Inferior parietal cortex (tissue), 1 donor: ENCODE measurements around the gene NSF.
"Not testable (repeated sequence)": the region's sequence is repeated elsewhere in the genome, so short reads cannot be mapped to it uniquely, and the experiment has no call there.

ENCODE experiments used
- DNase-seq: peaks from one replicate; pipeline ENCODE4 v3.0.0-alpha.2; 2016; ENCODE audit errors: extremely low spot score

NSF gene

DNA sequence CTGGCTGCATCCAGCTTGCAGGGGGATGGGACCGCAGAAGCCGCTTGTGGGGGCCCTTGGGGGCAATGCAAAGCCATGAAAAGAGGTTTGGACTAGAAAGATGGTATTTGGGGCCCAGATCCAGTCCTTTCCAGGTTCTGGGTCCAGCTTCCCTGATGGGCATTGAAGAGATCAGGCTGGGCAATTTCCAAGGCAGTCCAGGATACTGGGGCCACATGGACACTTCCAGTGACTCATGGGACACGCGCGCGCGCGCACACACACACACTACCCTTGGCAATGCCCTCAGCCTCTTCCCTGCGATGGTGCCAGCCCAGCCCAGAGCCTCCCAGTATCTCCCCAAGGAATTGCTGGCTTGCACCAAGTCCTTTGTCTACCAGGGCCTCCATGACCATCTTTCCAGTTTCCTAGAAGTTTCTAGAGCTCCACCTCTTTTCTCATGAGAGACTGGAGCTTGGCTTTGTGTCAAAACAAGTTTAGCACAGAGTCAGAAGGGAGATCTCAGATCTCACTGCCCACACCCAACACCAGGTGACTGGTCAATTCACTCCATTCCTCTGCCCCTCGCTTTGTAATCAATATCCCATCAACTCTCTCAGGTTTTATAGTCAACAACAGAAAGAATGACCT lies 183.8 kb downstream of the NSF start:
- no peak for DNase-seq

DNA sequence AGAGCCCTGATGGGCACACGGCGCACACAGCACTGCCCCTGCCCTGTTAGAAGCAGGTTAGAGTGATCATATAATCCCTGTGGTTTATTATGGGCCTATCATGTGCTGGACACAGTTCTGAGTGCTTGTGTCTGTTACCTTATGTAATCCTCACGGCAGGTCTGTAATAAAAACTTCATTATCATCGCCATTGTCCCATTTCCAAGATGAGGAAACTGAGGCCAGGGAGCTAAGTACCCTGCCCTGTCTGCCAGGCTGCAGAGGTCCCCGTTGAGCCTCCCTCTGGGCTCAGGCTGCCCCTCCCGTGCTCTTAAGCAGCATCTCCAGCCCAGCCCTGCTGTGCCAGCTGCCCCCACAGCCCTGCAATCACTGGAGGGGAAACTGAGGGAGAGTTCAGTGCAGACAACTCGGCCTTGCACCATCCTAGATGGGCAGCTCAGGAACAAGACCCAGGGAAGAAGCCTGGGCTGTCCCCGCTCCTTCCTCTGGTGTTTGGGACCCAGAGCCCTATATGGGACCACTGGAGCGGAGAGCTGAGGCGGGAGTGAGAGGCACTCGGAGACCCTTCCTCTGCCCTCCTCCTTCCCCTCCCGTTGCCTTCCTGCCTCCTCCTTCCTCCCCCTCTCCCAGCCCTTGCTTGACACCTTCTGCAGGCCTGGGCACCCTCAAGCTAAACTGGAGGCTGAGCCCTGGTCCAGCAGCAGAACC lies 186.0 kb downstream of the NSF start:
- no peak for DNase-seq

DNA sequence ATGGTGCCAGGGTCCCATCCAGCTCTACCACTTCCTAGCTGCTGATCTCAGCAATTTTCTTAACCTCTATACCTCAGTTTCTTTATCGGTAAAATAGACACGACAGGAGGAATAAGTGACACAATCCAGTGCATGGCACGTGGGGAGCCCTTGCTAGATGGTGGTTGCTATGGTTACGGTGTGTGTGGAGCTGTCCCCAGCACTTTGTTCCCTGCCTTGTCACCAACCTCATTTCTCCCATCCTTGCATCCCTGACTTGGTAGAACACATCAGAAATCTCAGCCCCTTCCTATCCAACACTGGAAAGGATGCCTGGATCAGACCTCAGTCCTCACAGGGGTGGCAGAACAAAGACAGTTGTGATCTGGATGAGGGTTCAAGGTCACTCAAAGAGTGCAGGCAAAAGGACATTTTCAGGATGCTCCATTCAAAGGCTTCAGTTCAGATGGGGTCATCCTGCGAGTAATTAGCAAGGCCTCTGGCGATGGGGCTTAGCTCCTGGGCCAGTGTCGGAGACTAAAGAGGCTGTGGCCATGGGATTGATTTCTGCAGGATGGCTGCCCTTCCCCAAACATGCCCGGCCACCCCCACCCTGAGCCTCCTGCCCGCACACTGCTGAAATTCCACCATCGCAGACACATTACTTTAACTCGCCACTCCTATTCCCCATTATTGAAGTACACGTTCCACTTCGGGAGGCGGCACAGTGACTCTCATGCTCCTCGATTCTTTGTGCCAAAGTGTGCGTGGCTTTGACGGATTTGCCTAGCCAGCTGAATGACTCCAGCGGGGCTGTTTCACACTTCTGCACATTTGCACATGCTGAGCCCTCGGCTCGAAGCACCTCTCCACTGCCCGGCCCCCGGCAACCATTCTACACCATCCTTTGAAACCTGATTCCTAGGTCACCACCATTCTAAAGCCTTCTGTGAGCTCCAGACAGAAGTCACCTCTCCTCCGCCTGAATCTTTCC lies 187.8 kb downstream of the NSF start:
- peak; percentile 34 for DNase-seq

DNA sequence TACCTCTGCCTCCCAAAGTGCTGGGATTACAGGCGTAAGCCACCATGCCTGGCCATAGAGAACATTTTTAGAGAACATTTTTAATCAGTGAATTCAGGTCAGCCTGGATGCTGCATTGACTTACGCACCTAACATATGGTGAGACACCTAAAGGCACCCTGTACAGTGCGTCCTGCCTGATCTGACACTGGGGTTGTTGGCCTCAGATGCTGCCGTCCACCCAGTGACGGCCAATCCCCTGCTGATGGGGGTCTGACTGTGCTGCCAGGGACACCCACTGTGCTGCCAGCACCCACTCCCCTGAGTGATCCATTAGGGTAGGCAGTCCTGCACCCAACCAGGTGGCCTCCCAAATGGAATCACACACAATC lies 189.5 kb downstream of the NSF start:
- DNase-seq: no peak

DNA sequence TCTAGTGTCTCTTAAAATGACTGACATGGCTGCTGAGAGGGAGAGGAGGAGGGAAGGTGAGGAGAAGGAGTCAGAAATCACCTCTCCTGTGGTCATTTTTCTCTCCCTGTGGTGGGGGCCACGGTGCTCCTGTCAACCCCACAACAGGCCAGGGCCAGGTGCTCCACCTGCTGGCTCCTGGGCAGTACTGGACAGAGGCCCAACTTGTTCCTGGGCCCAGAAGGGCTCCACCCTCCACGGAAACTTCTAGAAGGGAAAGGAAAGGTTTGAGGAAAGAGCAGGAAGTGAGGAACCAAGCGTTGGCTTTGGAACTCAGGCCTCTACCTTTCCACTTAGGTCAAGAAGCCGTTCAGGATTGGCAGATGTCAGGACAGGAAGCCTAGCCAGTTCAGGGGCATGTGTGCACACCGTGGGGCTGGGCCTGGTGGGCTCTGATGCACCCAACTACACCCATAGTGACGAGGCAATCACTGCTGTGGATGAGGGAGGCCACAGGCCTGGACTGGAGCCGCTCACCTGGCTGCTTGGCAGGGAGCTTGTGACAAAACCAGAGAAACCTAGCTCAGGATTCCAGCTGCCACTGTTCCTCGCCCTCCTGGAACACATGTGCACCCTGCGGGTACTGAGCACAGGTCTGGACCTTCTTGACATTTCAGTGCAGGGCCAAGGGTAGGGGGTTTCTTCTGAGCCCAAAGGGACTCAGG lies 191.9 kb downstream of the NSF start:
- no peak for DNase-seq

DNA sequence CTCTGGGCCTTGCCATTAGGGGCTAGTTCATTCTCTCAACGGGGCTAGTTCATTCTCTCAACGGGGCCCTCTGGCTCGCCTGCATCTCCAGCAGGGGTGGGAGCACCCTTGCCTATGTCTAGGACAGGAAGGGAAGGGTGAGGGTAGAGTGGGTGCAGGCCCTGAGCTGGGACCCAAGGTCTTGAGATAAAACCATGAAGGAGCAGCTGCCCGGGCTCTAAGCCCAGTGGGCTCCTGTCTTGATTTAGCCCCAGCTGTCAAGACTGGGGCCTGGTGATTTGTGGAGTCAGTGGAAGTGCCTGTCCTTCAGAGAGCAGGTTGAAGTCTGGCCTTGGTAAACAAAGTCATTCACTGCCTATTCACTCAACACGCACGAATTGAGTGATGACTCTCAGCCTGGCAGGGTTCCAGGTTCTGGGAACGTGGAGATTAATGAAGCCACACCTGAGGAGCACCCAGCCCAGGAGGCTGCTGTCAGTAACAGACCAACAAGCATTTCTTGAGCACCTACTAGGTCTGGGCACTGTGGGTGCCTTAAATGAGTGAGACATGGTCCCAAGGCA lies 192.6 kb downstream of the NSF start:
- no peak for DNase-seq

DNA sequence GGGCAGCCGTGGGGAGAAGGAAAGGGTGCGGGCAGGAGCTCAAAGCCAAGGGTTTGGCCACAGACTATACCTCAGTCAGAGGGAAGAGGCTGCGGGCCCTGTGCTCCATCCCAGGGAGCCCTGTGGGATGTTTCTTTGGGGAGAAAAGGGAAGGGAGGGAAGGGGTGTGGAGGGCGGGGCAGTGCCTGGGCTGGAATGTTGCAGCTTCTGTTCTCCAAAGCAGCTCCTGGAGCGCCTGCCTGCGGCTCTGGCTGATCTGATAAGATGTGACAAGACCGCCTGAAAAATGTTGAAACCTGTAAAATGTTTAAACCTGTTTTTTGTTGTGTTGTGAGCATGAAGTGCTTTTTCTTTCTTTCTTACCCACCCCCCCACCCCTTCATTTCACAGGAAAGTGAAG lies 195.2 kb downstream of the NSF start:
- DNase-seq: no peak

DNA sequence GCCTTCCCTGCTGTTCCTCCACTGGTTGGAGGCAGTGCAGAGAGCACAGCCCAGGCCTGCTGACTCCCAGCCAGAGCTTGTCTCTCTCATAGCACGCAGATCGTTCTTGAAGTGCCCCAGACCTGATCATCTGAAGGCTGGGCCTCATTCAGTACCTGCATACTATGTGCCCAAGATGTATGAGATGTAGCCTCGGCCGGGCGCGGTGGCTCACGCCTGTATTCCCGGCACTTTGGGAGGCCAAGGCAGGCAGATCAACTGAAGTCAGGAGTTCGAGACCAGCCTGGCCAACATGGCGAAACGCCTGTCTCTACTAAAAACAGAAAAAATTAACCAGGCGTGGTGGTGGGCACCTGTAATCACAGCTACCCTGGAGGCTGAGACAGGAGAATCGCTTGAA lies 197.0 kb downstream of the NSF start:
- DNase-seq: no peak

DNA sequence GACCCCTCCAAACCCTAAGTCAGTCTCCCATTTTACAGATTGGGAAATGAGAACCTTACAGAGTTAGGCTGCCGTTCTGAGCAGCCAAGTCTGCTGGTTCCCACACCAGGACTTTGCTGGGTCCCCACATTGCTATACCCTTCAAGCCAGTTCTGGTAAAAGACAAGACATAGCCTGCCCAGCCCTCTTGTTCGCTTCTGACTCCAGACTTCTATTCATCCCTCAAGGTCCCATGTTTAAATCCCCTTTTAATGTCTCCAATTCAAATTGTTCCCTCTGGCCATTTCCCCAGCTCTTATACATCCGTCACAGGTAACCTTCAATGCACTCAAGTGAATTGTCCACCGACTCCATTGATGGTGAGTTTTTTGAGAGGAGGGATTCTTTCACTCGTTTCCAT lies 197.8 kb downstream of the NSF start:
- no peak for DNase-seq

DNA sequence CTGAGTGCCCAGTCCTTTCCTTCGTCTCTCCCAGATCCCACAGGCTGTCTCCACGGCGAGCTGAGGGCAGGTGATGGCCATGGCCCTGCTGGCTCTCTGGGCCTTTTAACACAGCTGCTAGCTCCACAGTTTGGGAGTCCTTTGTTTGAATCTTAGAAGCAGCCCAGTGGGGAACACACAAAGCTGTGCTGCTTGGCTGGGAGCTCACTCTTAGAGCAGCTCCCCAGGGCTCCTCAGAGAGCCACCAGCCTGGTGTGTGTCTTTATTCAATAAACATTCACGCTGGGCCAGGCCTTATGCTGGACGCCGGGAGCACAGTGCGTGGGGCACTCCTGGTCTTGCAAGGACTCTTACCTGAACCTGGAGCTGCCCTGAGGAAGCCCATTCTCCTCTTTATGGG lies 198.3 kb downstream of the NSF start:
- DNase-seq: no peak

DNA sequence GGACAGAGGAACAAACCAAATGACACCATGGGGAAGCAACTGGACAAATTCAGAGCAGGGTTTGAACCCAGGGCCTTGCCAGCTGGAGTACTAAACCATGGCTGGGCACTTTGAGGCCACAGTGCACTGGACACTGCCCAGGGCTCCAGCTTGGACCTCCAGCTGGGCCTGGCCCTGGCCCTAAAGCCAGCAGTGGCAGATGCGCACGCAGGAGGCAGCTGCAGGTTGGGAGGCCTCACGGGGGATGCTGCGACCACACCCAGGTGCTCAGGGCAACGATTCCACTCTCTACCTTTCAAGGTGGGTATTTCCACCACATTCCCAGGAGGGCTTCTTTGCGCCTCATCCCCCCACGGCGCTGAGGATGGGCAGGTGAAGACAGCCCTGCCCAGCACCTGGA lies 199.1 kb downstream of the NSF start:
- DNase-seq: no peak

DNA sequence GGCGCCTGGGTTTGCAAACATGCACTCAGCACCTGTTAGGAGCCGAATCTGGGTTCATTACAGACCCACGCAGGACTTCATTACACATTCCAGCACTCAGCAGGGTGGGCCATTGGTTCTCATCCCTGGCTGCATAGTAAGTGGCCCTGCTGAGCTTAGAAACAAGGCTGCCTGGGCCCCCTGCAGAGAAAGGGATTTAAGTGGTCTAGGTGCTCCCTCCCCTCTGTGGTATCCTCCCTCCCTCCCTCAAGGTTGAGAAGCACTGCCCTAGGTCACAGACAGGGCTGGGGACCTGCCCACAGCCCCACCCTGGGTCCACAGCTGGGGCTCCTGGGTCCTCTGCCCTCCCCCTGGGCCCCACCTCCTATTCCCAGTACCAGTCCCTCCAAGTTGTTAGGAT lies 199.7 kb downstream of the NSF start:
- DNase-seq: no peak

DNA sequence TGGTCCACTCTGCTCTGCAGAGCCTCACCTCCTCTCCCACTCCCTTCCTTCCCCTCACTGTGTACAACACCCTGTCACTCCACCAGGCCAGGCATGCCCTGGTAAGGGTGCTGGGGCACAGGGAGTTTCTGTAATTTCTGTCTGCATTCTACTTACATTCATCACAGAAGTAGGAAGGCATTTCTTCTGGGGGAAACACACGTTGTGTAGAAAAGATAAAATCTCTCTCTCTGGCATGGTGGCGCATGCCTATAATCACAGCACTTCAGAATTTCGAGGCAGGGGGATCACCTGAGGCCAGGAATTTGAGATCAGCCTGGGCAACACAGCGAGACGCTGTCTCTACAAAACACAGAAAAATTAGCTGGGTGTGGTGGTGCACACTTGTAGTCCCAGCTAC lies 201.1 kb downstream of the NSF start:
- no peak for DNase-seq

DNA sequence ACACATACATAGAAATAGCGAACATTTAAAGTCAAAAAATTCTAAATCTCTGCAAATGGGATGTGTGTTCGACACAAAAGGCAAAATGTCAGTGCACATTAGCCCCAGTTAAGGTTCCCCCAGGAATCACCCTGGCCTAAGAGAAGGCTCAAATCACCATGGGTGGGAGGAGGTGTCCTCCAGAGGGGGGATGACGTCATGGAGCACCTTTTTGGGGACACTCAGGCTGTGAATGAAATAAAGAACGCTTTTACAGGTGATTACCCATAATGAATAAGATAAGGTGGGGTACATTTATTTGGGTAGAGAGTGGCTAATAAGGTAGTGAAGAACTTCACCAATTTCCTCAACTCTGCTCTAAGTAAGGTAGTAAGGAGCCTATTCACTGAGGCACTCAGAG lies 201.6 kb downstream of the NSF start:
- DNase-seq: no peak

DNA sequence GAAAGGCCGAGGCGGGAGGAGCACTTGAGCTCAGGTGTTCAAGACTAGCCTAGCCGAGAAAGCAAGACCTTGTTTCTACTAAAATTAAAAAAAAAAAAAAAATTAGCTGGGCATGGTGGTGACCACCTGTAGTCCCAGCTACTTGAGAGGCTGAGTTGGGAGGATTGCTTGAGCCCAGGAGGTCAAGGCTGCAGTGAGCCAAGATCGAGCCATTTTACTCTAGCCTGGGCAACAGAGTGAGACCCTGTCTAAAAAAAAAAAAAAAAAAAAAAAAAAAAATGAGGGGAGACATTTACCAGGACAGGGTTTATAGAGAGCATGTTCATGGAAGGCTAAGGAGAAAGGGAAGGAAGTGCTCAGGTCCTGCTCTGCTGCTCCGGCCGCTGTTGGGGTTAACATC lies 202.6 kb downstream of the NSF start:
- DNase-seq: not testable (repeated sequence)

DNA sequence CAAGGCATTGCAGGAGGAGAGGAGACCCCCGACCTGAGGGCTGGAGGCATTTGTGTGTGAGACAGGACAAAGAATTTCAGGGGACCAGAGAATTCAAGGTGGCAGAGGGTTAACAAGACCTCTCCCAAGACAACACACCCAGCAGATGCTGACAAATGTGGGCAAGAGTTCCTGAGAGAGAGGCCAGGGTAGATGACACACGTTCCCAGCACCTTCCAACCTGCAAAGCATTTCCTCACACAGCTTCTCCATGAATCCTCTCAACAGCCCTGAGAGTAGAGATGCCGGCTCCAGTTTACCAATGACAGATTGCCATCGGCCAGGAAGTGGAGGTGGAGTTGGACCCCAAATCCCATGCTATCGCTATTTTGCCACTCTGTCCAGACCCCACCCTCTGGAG lies 203.1 kb downstream of the NSF start:
- no peak for DNase-seq

DNA sequence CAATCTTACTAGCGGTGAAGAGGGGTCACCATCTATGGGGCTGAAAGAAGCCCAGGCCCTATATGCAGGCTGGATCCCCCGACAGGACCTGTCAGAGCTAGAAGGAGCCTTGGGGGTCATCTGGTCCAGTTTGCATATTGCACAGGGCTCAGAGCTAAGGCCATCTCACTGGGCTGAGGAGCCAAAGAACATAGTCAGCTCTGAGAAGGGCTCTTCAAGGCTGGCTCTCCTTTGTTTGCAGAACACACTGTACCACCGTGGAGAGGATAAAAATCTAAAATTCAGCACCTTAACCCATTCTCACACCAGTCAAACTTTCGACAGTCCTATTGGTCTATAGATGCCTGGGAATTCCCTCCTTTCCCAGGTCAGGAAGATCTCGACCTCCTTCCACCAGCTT lies 203.8 kb downstream of the NSF start:
- DNase-seq: no peak

DNA sequence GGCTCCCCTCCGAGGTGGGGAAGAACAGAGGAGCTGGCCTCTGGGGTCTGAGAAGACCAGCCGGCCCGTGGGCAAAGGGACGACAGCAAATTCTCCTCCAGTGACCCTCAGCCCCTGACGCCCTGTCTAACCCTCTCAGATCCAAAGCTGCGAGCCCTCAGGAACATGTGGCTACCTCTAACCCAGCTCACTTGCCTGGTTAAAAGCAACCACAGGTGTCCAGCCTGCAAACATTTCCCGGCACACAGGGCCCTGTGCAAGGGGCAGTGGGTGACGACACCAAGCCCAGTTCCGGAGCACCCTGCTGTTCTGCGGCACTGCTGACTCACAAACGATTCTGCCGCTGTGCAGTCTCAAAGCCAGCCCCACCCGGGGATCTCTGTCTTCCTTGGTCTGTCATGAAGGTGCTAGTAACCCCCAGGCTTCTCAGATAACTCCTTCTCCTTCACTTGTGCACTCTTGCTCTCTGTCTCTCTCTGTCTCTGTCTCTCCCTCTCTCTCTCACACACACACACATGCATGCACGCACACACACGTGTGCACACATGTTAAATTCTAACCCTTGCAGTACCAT lies 205.0 kb downstream of the NSF start:
- DNase-seq: no peak

DNA sequence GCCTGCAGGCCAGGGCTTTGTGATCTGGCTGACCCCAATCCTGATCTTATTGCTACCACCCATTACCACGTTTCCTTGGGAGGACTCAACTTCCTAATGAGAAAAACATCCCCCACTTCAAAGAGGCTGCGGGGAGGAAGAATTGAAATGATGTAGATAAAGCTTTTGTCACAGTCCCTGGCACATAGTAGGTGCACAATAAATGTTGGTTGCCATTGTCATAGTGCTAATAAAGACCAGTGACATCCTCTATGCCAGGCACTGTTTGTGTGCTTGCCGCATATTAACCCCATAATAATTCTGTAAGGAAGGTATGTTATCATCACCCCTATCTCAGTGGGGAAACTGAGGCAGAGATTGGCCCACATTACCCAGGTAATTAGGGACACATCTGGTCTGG lies 205.6 kb downstream of the NSF start:
- DNase-seq: no peak

DNA sequence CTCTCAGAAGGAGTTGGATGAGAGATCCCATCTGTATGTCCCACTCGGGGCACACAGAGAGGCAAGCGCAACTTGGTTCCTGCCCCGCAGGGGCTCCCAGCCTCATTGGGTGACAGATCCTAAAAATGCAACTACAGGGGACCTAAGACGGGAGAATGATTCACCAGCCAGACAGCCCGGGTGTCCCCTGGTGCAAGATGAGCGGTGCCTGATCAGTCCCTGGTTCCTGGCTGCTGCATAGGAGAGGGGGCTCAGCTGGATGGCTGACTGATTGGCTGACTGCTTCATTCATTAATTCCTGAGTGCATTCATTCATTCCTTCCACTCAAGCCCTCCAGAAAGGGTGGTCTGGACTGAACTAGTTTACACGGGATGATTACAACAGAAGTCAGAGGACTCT lies 206.1 kb downstream of the NSF start:
- no peak for DNase-seq

DNA sequence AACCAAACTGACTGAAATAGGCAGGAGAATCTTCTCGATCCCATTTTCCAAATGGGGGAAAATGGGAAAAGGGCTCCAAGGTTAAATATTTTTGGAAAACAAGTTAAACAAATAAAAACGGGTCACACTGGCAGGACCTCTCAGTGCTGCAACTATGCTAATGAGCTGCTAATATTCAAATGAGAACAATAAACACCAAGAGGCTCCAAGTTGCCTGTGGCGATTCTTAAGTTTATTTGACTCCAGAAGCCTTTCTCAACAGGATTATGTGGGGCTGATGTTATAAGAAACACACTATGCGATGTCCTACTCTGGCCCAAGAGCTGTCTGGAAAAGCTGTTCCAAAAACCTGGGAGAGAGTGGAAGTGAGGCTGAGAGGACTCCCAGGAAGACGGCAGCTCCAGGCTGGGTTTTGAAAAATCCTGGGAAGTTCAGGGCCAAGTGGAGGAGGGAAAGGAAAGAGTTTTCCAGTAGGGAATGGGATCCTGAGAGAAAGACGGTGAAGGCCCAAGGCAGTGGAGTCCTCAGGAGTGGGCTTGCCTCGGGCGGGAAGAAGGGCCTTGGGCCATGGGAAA lies 206.6 kb downstream of the NSF start:
- no peak for DNase-seq
